NCI-H510A treated with DMSO at 0.1 percent for 48 hours (cell line): ENCODE measurements around the gene AUTS2.

Source experiments
- DNase-seq: peaks from one replicate; lab custom pipeline; 2025; lab: John Stamatoyannopoulos, UW

AUTS2 gene

GRCh38 chr7:69789563-69789962, 191.3 kb downstream of the AUTS2 start:
- no peak for DNase-seq

GRCh38 chr7:69790977-69791724, 192.9 kb downstream of the AUTS2 start:
- no peak for DNase-seq

- DNase-seq = no peak
Observed at GRCh38 chr7:69791739-69792138, 193.5 kb downstream of the AUTS2 start.

DNA sequence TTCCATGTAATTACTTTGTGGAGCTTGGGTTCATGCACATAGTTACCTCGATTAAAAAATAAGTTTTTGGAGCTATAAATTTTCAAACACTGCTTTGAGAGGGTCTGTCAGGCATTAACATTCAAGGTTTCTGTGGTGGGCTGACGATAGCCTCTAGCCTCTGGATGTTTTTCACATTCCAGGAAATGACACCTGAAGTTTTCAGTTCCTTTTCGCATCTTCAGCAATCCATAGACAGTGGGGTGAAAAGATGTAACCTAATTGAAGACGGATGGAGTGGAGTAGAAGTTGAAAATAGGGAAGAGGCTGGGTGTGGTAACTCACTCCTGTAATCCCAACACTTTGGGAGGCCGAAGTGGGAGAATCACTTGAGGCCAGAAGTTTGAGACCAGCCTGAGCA, 197.7 kb downstream of the AUTS2 start:
- DNase-seq = no peak

GRCh38 chr7:69796416-69796815, 198.1 kb downstream of the AUTS2 start:
- no peak for DNase-seq

- no peak for DNase-seq
Observed at GRCh38 chr7:69799048-69799697, 200.9 kb downstream of the AUTS2 start.

GRCh38 chr7:69799990-69800389, 201.7 kb downstream of the AUTS2 start:
- no peak for DNase-seq

- no peak for DNase-seq
Observed at GRCh38 chr7:69800495-69800894, 202.2 kb downstream of the AUTS2 start.

DNA sequence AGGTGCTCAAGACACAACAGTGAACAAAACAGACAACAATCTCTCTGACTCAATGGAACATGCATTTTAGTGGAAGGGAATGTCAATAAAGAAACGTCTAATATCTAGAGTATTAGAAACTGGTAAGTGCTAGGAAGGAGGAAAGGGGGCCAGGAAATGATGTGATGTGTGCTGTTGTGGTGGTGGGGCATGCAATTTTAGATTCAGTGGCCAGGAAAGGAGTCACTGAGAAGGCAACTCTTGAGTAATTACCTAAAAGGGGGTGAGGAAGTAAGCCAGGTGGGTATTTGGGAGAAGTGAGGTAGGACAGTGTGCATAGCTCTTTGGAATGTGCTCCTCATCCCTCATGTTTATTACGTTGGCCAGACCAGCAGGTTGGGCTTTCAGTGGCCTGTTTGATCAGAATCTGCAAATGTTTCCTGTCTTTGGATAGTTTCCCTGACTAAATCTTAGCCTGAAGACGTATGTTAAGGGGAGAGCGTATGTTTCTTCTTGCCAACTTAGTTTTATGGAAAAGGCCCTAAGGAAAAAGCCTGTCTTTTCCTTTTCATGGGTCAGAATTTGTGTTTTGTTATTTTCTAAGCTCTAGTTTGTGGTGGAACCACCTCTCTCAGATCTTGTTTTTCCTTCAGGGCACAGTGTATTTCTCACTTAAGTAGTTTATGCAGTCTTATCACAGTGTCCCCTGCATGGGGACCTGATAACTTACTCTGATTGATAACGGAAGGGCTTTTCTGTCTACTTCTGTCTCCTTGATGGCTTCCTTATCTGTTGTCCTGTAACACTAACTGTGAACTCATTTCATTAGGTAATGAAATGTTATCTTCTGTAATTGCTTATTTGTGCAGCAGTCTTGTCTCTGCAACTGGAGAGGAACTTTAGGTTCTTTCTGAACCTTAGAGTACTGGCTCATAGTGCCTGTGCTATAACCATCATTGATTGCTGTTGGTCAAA, 203.7 kb downstream of the AUTS2 start:
- no peak for DNase-seq

- no peak for DNase-seq
Observed at GRCh38 chr7:69803699-69804516, 205.6 kb downstream of the AUTS2 start.

- DNase-seq = no peak
Observed at GRCh38 chr7:69804962-69805361, 206.7 kb downstream of the AUTS2 start.

DNA sequence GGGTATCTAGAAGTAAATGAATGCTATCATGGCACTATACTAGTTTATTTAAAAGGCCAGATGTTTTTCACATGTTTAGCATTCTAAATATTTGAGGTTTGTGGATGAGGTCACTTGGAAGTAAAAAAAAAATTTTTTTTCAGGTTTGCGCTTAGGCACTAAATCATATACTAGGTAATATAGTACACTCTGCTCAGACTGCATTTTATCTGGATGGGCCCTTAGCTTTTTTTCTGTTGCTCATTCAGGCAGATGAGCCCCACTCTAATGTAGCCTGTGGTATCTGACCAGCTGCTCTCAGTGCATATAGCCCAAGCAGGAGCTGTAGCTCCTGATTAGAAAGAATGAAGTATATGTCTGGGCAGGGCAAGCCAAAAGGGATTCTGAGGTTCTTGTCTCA, 210.1 kb downstream of the AUTS2 start:
- no peak for DNase-seq

DNA sequence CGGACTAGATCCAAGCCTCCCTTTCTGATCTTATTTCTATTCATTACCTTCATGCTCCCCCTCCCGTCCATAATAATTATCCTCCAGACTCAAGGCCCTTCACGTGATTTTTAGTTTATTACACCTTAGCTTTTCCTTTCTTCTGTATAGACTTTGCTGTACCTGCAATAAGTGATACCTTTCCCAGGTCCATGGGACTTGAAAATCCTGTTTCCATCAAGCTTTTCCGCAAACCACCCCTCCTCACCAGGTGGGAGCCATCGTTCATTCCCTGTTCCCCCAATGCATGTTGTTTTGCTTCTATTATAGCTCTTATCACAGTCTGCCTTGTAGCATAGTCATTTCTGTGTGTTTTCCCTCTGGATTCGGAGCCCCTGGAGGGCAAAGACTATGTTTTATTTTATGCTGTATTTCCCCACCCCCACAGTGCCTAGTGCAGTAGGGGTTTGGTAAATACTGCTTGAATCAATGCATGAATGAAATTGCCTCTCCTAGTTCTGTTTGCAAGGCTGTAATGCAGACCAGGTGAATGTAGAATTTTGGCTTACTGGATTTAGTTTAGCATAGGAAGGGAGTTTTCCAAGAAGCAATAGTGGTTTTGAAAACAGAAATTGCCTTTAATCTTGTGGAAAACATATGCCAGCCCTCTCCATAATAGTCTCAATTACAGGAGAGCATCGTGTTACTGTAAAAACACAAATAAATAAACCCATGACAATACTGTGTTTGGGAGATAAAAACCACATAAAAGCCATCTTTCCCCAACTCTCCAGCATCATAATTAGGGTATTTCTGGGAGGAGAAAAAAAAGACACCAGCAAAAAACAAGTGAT, 213.4 kb downstream of the AUTS2 start:
- DNase-seq = no peak

- DNase-seq = no peak
Observed at GRCh38 chr7:69812756-69813155, 214.5 kb downstream of the AUTS2 start.

DNA sequence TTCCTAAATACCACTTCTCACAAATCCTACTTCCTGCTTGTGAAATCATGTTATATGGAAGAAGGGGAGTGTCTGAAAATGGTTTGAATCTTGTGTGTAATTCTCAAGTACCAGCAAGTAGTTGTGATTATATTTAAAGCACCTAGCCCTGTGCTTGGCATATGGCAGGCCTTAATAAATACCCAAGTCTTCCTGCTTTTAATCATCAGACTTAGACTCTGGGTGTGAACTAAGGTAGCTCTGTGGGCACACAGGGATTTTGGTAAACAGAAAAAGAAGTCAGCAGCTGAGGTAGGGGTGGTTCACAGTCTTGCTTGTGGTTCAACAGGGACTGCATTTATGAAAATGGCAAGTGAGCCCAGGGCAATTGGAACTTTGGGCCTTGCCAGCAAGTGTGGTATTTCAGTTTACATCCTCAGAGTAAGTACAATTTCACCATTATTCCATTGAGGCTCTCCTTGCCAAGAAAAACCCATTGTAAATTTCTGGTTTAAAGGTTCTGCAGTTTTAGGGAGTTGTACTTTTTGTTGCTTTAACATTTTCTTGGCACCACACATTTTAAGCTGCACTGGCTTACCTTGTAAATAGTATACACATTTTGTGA, 215.5 kb downstream of the AUTS2 start:
- DNase-seq = no peak

GRCh38 chr7:69814421-69814962, 216.2 kb downstream of the AUTS2 start:
- DNase-seq = no peak

DNA sequence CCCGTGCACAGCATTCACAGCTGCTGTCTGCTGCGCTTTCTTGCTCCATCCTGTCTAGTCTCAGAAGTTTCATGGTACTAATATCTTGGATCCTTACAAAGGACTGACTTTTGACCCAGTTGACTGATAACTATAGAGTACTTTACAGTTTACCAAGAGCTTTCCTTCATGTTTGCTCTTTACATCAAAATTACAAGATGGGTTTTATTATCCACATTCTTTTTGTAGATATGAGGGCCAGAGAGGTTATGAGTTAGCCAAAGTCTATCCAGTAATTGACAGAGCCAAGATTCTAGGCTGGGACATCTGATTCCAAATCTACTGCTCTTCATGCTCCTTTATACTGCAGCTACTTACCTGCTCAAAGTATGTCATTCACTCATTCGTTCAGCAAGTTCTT, 218.2 kb downstream of the AUTS2 start:
- DNase-seq = no peak

DNA sequence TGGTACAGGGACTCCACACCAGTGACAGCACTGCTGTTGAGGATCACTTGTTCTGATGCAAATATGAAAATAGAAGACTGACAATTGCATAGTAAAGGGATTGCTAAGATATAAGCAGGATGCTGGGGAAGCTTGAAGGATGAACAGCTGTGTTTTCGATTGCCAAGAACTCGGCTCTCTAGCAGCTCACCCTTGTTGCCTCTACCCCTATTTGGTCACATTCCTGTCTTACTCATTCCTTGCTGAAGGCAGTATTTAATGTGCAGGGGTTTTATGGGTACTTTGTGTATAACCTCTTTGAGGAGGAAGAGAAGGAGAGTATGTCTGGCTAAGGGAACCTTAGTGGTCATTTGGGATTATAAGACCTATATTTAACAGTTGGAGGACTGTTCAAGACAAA, 218.8 kb downstream of the AUTS2 start:
- no peak for DNase-seq

DNA sequence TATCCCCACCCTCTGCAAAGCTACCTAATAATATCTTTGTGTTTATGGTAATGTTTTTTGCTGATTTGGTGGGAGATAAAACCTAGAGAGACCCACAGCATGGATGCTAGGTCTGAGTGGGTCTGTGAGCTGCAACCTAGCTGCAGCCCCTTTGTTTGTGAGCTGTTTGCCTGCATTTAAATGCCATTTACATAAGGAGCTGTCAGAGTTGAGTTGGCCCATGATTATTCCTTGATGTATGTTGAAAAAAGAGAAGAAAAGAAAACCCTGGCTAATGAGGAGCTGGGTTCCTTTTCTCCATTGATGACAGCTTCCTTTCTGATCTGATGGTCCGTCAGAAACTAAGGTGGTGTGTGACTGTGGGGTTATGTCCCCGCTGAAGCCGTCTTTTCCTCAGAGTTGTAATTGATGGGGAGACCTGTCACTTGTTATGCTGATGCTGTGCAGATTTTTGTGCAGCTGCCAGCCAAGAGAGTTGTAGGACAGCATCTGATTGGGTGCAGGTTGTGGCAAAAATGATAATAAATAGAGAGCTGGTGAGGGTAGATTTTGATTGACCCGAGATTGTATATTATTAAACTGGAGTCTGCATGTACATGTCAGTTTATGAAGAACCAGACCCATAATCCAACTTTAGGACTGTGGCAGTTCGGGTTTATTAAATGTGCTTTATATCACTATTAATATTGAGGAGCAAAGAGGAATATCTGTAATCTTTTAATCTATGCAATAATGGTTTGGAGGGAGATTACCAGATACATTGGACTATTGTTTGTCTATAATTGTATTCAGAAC, 219.8 kb downstream of the AUTS2 start:
- DNase-seq = no peak
